Activated naive CD8-positive, alpha-beta T cell treated with anti-CD3 and anti-CD28 coated beads, Interleukin-2, amount 50 U/mL, for 24 hours (primary cell): Measurements from ENCODE around the gene DYNC2H1.
A peak's percentile ranks its signal among the peaks of the same experiment; 100 is the strongest.

ENCODE experiments used
- ATAC-seq: fragments of 150-1000 bp; cut with Tn5 transposase; one replicate; pipeline ENCODE4 v1.10.0; 2021
- DNase-seq: peaks from one replicate; pipeline ENCODE4 v3.0.0; 2021
- H3K27ac Mint-ChIP-seq: one replicate; pipeline ENCODE4 v1.8.0; 2021; ENCODE audit warnings: mild to moderate bottlenecking, mixed read lengths
- H3K27me3 Mint-ChIP-seq: one replicate; pipeline ENCODE4 v1.8.0; 2021; ENCODE audit warnings: mixed read lengths
- H3K36me3 Mint-ChIP-seq: one replicate; pipeline ENCODE4 v1.8.0; 2021; ENCODE audit warnings: low read depth, mixed read lengths
- H3K4me1 Mint-ChIP-seq: one replicate; pipeline ENCODE4 v1.8.0; 2021; ENCODE audit warnings: mixed read lengths
- H3K4me3 Mint-ChIP-seq: one replicate; pipeline ENCODE4 v1.8.0; 2021; ENCODE audit warnings: mild to moderate bottlenecking, moderate library complexity, mixed read lengths
- H3K9me3 Mint-ChIP-seq: one replicate; pipeline ENCODE4 v1.8.0; 2021; ENCODE audit warnings: mixed read lengths

DYNC2H1 gene

DNA sequence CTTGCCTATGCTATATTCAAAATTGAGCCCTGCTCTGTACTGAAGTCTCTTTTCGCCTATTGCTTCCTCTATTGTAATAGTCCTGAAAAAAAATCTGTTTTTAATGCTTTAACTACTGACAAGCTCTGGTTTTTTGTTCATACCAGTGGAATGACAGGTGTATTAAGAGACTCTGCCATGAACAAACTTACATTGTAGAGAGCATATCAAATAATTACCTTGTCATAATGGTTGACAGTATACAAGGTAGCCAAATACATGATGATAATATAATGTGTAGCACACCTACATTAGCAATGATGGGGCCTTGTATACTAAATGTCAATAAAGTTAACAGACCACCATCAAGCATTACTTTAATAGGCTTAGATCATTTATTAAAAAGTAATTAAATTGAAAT is 175.0 kb downstream of the DYNC2H1 start:
- Mint-ChIP-seq H3K9me3 (no peaks in the 10 kb centered on the region), H3K27ac (no peak overlapping the region)

GRCh38 chr11:103294516-103294915 is 185.3 kb downstream of the DYNC2H1 start:
- H3K36me3 Mint-ChIP-seq = peaks cover 16% of the 10 kb centered on the region

More for the DNA sequence above, 175.0 kb downstream of the DYNC2H1 start:
- DNase-seq (no peak), ATAC-seq (no peak)
- Mint-ChIP-seq H3K27me3 (no peaks in the 10 kb centered on the region), H3K4me3 (no peak overlapping the region), H3K36me3 (peaks cover 2% of the 10 kb centered on the region), H3K4me1 (no peaks in the 10 kb centered on the region)

DNA sequence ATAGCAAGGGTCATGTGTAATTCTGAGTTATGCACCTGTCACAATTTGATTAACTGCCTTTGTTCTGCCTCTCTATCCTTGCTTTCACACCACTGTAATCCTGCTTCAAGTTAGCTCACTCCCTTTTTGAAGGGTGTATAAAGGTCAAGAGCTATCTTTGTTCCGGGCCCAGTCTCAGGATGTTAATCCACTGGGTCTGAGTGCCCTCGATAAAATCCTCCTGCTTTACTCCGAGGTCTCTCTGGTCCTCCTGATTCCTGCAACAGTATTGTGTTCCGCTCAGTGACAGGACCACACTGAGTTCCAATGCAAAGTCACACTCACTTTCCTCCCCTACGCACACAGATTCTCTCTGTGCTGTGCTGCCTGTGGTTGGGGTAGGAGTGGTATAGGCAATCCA is 186.5 kb downstream of the DYNC2H1 start:
- H3K4me3 Mint-ChIP-seq = no peak overlapping the region
- H3K27me3 Mint-ChIP-seq = no peaks in the 10 kb centered on the region
- peaks cover 16% of the 10 kb centered on the region for H3K36me3 Mint-ChIP-seq
- no peak for ATAC-seq
- peaks cover 55% of the 10 kb centered on the region for H3K9me3 Mint-ChIP-seq
- no peak overlapping the region for H3K27ac Mint-ChIP-seq
- H3K4me1 Mint-ChIP-seq = no peaks in the 10 kb centered on the region
- no peak for DNase-seq

More at GRCh38 chr11:103294516-103294915, 185.3 kb downstream of the DYNC2H1 start:
- H3K4me3 Mint-ChIP-seq = no peak overlapping the region
- ATAC-seq (no peak), DNase-seq (no peak)
- H3K27me3 Mint-ChIP-seq = no peaks in the 10 kb centered on the region
- H3K9me3 Mint-ChIP-seq = peaks cover 62% of the 10 kb centered on the region
- no peaks in the 10 kb centered on the region for H3K4me1 Mint-ChIP-seq
- H3K27ac Mint-ChIP-seq = no peak overlapping the region

- H3K27ac Mint-ChIP-seq = no peak overlapping the region
Measured at GRCh38 chr11:103297900-103298299, 188.7 kb downstream of the DYNC2H1 start.

DNA sequence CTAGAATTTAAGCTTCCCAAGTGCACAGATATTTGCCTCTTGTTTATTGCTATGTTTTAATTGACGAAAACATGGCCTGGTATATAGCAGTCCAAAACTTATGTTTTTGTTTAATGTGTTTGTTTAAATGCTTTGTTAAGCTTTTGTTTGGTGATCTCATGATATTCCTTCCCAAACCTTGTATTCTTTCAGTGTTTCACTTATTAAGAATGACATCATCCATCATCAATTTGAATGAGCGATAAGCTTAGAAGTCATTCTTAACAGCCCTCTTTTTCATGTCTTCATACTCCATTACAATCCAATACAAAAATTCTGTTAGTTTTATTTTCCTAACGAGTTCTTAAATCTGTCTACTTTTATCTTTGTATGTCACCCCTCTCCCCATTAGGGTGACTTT is 206.0 kb downstream of the DYNC2H1 start:
- Mint-ChIP-seq H3K4me1 (no peaks in the 10 kb centered on the region), H3K27ac (no peak overlapping the region), H3K4me3 (no peak overlapping the region), H3K36me3 (no peaks in the 10 kb centered on the region), H3K9me3 (no peaks in the 10 kb centered on the region), H3K27me3 (no peaks in the 10 kb centered on the region)
- no peak for DNase-seq
- ATAC-seq = no peak

More at GRCh38 chr11:103297900-103298299, 188.7 kb downstream of the DYNC2H1 start:
- peaks cover 16% of the 10 kb centered on the region for H3K36me3 Mint-ChIP-seq
- DNase-seq (no peak), ATAC-seq (no peak)
- no peaks in the 10 kb centered on the region for H3K4me1 Mint-ChIP-seq
- H3K27me3 Mint-ChIP-seq = no peaks in the 10 kb centered on the region
- no peak overlapping the region for H3K4me3 Mint-ChIP-seq
- peaks cover 41% of the 10 kb centered on the region for H3K9me3 Mint-ChIP-seq

DNA sequence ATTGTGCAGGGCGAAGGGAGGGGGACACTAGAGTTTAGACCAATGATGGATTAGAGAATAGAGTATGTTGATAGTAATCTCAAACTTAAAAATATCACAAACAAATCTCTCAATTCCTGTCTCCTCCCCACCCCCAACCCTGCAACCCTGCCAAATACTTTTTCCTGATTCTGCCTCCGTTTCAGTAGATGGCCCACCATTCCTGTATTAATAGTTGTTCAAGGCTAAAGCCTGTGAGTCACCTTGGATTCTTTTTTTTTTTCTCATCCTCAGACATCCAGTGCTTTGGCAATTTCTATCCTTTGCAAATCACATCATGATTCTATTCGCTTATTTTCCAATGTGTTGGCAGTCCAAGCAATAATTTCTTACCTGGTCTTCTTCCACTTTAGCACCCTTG is 207.9 kb downstream of the DYNC2H1 start:
- Mint-ChIP-seq H3K27ac (no peak overlapping the region), H3K27me3 (no peaks in the 10 kb centered on the region), H3K9me3 (no peaks in the 10 kb centered on the region), H3K4me1 (no peaks in the 10 kb centered on the region), H3K36me3 (no peaks in the 10 kb centered on the region), H3K4me3 (no peak overlapping the region)
- DNase-seq = no peak
- ATAC-seq = no peak

- DNase-seq (no peak), ATAC-seq (no peak)
- Mint-ChIP-seq H3K27ac (no peak overlapping the region), H3K36me3 (no peaks in the 10 kb centered on the region), H3K4me3 (no peak overlapping the region), H3K27me3 (no peaks in the 10 kb centered on the region), H3K4me1 (peaks cover 2% of the 10 kb centered on the region), H3K9me3 (no peaks in the 10 kb centered on the region)
Measured at GRCh38 chr11:103322821-103323220, 213.6 kb downstream of the DYNC2H1 start.

- no peaks in the 10 kb centered on the region for H3K36me3 Mint-ChIP-seq
- ATAC-seq (no peak), DNase-seq (no peak)
- no peaks in the 10 kb centered on the region for H3K9me3 Mint-ChIP-seq
- H3K27ac Mint-ChIP-seq = no peak overlapping the region
- peaks cover 2% of the 10 kb centered on the region for H3K4me1 Mint-ChIP-seq
- H3K4me3 Mint-ChIP-seq = no peak overlapping the region
- H3K27me3 Mint-ChIP-seq = no peaks in the 10 kb centered on the region
Measured at GRCh38 chr11:103325686-103326069, 216.5 kb downstream of the DYNC2H1 start.

DNA sequence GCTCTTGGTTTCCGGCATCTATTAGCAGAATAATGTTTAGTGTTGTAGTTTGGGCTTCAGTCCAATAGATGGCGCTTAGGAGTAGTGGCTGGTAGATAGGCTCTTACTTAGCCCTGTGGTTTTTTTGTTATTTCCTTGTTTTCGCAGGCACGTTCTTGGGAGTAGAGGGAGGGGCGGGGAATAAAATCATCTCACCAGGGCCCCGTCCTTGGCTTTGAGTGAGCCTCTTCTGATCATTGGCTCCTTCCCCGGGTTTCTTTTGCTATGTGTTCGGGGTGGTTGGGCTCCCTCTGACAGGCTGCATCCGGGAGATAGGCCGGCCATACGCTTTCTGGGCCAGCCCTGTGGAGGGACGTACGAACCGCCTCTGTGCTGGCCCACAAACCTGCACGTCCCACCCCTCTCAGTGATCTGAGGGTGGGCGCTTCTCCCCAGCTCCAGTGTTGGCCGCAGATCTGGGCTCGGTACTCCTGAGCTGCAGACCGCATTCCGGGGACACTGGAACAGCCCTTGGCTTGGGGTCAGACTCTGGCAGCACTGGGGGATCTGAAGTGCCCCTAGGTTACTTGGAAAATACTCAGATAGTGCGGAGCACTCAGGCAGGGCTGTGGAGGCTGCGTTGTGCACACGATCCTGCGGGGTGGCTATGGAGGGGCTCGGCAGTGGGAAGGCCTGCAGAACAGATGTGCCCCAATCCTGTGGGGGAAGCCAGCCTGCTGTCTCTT is 217.0 kb downstream of the DYNC2H1 start:
- DNase-seq = peak; percentile 9
- H3K36me3 Mint-ChIP-seq = no peaks in the 10 kb centered on the region
- H3K9me3 Mint-ChIP-seq = no peaks in the 10 kb centered on the region
- peaks cover 2% of the 10 kb centered on the region for H3K4me1 Mint-ChIP-seq
- H3K27ac Mint-ChIP-seq = no peak overlapping the region
- no peaks in the 10 kb centered on the region for H3K27me3 Mint-ChIP-seq
- ATAC-seq = peak; percentile 65
- H3K4me3 Mint-ChIP-seq = no peak overlapping the region

- ATAC-seq (no peak), DNase-seq (no peak)
- Mint-ChIP-seq H3K4me3 (no peak overlapping the region), H3K4me1 (peaks cover 6% of the 10 kb centered on the region), H3K27me3 (no peaks in the 10 kb centered on the region), H3K9me3 (no peaks in the 10 kb centered on the region), H3K36me3 (no peaks in the 10 kb centered on the region), H3K27ac (no peak overlapping the region)
Measured at GRCh38 chr11:103327721-103328120, 218.5 kb downstream of the DYNC2H1 start.

- ATAC-seq (no peak), DNase-seq (no peak)
- Mint-ChIP-seq H3K36me3 (no peaks in the 10 kb centered on the region), H3K9me3 (no peaks in the 10 kb centered on the region), H3K27me3 (no peaks in the 10 kb centered on the region), H3K4me1 (peaks cover 4% of the 10 kb centered on the region), H3K27ac (no peak overlapping the region), H3K4me3 (no peak overlapping the region)
Measured at GRCh38 chr11:103332409-103332808, 223.2 kb downstream of the DYNC2H1 start.

DNA sequence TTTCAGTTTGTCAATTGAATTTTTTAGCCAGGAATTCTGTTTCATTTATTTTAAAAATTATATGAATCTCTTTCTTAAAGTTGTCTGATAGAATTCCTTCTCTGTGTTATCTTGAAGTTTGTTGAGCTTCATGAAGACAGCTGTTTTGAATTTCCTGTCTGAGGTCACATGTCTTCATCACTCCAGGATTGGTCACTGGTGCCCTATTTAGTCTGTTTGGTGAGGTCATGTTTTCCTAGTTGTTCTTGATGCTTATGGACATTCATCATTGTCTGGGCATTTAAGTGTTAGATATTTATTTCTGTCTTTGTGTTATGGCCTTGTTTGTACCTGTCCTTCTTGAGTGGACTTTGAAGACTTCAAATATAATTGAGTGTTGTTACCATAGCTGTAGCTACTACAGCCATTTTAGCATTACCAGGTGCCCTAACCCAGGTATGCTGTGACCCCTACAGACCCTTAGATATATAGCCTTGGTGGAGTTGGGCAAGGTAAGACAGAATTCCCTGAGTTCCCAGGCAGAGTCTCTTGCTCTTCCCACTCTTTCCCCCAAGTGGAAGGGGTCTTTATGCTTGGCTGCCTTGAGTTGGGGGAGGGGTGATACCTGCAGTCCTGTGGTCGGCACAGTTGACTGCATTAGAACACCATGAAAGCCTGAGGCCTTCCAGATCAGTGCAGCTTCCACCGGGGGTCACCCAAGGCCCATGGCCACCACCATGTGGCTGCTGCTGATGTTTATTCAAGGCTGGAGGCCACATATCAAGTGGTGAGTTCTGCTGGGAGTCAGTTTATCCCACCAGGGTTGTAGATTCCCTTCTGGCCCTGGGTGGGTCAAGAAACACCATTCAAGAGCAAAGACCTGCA is 229.6 kb downstream of the DYNC2H1 start:
- no peak for DNase-seq
- H3K4me3 Mint-ChIP-seq = no peak overlapping the region
- no peaks in the 10 kb centered on the region for H3K4me1 Mint-ChIP-seq
- H3K27ac Mint-ChIP-seq = no peak overlapping the region
- no peaks in the 10 kb centered on the region for H3K27me3 Mint-ChIP-seq
- no peaks in the 10 kb centered on the region for H3K9me3 Mint-ChIP-seq
- no peaks in the 10 kb centered on the region for H3K36me3 Mint-ChIP-seq
- peak; percentile 15 for ATAC-seq

- Mint-ChIP-seq H3K4me3 (no peak overlapping the region), H3K27ac (no peak overlapping the region), H3K9me3 (no peaks in the 10 kb centered on the region), H3K4me1 (no peaks in the 10 kb centered on the region), H3K27me3 (no peaks in the 10 kb centered on the region), H3K36me3 (no peaks in the 10 kb centered on the region)
- DNase-seq (no peak), ATAC-seq (no peak)
Measured at GRCh38 chr11:103339485-103339857, 230.2 kb downstream of the DYNC2H1 start.

GRCh38 chr11:103340956-103341355 is 231.7 kb downstream of the DYNC2H1 start:
- no peak overlapping the region for H3K27ac Mint-ChIP-seq
- ATAC-seq = no peak

GRCh38 chr11:103344886-103345285 is 235.7 kb downstream of the DYNC2H1 start:
- H3K4me1 Mint-ChIP-seq = no peaks in the 10 kb centered on the region
- ATAC-seq = no peak
- no peaks in the 10 kb centered on the region for H3K27me3 Mint-ChIP-seq
- no peaks in the 10 kb centered on the region for H3K36me3 Mint-ChIP-seq
- no peak overlapping the region for H3K27ac Mint-ChIP-seq
- H3K9me3 Mint-ChIP-seq = no peaks in the 10 kb centered on the region
- no peak overlapping the region for H3K4me3 Mint-ChIP-seq
- no peak for DNase-seq

More at GRCh38 chr11:103340956-103341355, 231.7 kb downstream of the DYNC2H1 start:
- H3K4me3 Mint-ChIP-seq = no peak overlapping the region
- DNase-seq = no peak
- H3K4me1 Mint-ChIP-seq = no peaks in the 10 kb centered on the region
- no peaks in the 10 kb centered on the region for H3K36me3 Mint-ChIP-seq
- H3K27me3 Mint-ChIP-seq = no peaks in the 10 kb centered on the region
- no peaks in the 10 kb centered on the region for H3K9me3 Mint-ChIP-seq
